Osteocyte (in vitro differentiated cells): ENCODE data around the gene GRAPL. TPM values are rescaled to one million over a fixed set of nuclear protein-coding genes. Genes with fewer than 3 reads are reported as not detected.
A peak's percentile ranks its signal among the peaks of the same experiment; 100 is the strongest.
"Not testable (repeated sequence)": the region's sequence is repeated elsewhere in the genome, so short reads cannot be mapped to it uniquely, and the experiment has no call there.

ENCODE experiments used
- DNase-seq: peaks from one replicate; pipeline ENCODE4 v3.0.0; 2021; ENCODE audit warnings: mixed read lengths; ENCODE audit not compliant: unreplicated experiment; ENCODE audit errors: extremely low spot score
- H3K27ac Mint-ChIP-seq: one replicate; pipeline ENCODE4 v1.8.0; 2021; ENCODE audit warnings: mild to moderate bottlenecking, mixed read lengths; ENCODE audit not compliant: unreplicated experiment
- H3K27me3 Mint-ChIP-seq: one replicate; pipeline ENCODE4 v1.8.0; 2021; ENCODE audit warnings: mixed read lengths; ENCODE audit not compliant: unreplicated experiment
- H3K36me3 Mint-ChIP-seq: one replicate; pipeline ENCODE4 v1.8.0; 2021; ENCODE audit warnings: mixed read lengths; ENCODE audit not compliant: unreplicated experiment
- H3K4me1 Mint-ChIP-seq: one replicate; pipeline ENCODE4 v1.8.0; 2021; ENCODE audit warnings: mixed read lengths; ENCODE audit not compliant: unreplicated experiment
- H3K4me3 Mint-ChIP-seq: one replicate; pipeline ENCODE4 v1.8.0; 2021; ENCODE audit warnings: mild to moderate bottlenecking, moderate library complexity, mixed read lengths; ENCODE audit not compliant: unreplicated experiment
- H3K9me3 Mint-ChIP-seq: one replicate; pipeline ENCODE4 v1.8.0; 2021; ENCODE audit warnings: mixed read lengths; ENCODE audit not compliant: unreplicated experiment
- total RNA-seq: library from RNA; stranded (reverse); gene quantifications from 2 replicates; pipeline ENCODE4 v1.2.1, GENCODE V29; 2021
- TF ChIP-seq, protein P1 (sequence below): fragments of 200-600 bp; sonication (generic); IDR thresholded peaks from 2 replicates; pipeline ENCODE4 v1.5.0; 2021; ENCODE audit warnings: antibody characterized with exemption, mild to moderate bottlenecking, moderate library complexity

GRAPL gene
- total RNA-seq, 1 donor from 2014 or later: not detected

DNA sequence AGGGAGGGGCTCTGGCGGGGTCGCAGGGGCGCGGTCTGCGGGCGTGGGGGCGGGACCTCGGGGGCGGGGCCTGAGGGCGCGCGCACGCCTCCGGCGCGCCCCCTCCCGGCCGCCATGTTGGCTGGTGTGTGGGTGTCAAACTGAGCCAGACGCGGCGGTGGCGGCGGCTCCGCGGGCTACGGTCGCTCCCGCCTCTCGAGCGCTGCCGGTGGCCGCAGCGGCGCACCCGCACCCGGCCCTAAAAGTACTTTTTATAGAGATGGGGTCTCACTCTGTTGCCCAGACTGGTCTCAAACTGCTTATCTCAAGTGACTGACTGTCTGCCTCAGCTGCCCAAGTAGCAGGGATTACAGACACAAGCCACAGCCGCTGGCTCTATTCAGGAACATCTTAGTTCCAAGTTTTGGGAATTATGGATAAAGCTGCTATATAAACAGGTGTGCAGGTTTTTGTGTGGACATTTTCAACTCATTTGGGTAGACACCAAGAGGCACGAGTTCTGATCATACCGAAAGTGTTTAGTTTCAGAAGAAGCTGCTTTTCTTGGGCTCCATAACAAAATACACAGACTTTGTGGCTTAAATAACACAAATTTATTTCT, 16.2 kb upstream of the GRAPL start:
- Mint-ChIP-seq H3K27ac (peak overlapping the region; percentile 80), H3K4me3 (peak overlapping the region; percentile 55)
- TF ChIP-seq, protein P1, sequence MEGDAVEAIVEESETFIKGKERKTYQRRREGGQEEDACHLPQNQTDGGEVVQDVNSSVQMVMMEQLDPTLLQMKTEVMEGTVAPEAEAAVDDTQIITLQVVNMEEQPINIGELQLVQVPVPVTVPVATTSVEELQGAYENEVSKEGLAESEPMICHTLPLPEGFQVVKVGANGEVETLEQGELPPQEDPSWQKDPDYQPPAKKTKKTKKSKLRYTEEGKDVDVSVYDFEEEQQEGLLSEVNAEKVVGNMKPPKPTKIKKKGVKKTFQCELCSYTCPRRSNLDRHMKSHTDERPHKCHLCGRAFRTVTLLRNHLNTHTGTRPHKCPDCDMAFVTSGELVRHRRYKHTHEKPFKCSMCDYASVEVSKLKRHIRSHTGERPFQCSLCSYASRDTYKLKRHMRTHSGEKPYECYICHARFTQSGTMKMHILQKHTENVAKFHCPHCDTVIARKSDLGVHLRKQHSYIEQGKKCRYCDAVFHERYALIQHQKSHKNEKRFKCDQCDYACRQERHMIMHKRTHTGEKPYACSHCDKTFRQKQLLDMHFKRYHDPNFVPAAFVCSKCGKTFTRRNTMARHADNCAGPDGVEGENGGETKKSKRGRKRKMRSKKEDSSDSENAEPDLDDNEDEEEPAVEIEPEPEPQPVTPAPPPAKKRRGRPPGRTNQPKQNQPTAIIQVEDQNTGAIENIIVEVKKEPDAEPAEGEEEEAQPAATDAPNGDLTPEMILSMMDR: peak; percentile 31
- peak; percentile 75 for DNase-seq
- not testable (repeated sequence) for H3K27me3 Mint-ChIP-seq, H3K9me3 Mint-ChIP-seq, H3K36me3 Mint-ChIP-seq, H3K4me1 Mint-ChIP-seq

- Mint-ChIP-seq H3K27ac (peak overlapping the region; percentile 80), H3K4me3 (peak overlapping the region; percentile 70)
- H3K36me3 Mint-ChIP-seq, H3K4me1 Mint-ChIP-seq, H3K27me3 Mint-ChIP-seq, H3K9me3 Mint-ChIP-seq: not testable (repeated sequence)
- peak; percentile 76 for DNase-seq
These were observed 15.5 kb upstream of the GRAPL start for GRCh38 chr17:19111801-19112458.

DNA sequence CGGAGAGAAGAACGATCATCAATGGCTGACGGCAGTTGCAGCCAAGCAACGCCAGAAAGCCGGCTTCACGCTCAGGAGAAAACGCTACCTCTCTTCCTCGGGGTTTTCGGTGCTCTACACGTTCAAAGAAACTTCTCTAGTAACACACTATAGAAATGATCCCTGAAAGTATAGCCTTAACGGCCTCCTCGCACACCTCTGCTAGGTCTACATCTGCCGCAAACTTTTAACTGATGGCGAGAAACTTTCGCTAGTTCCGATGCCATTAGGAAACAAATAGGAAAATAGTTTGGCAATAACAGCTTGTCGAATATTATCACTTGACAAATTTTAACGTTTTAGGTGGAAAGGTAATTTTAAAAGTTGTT, 14.9 kb upstream of the GRAPL start:
- not testable (repeated sequence) for H3K36me3 Mint-ChIP-seq, H3K4me3 Mint-ChIP-seq, DNase-seq, H3K27me3 Mint-ChIP-seq, H3K4me1 Mint-ChIP-seq, H3K9me3 Mint-ChIP-seq, H3K27ac Mint-ChIP-seq

- H3K4me1 Mint-ChIP-seq, H3K27ac Mint-ChIP-seq, H3K9me3 Mint-ChIP-seq, H3K36me3 Mint-ChIP-seq, H3K27me3 Mint-ChIP-seq, DNase-seq, H3K4me3 Mint-ChIP-seq: not testable (repeated sequence)
These were observed 8.7 kb upstream of the GRAPL start for GRCh38 chr17:19118695-19119094.

GRCh38 chr17:19125289-19125688, 2.1 kb upstream of the GRAPL start:
- H3K36me3 Mint-ChIP-seq, H3K4me3 Mint-ChIP-seq, DNase-seq, H3K27me3 Mint-ChIP-seq, H3K9me3 Mint-ChIP-seq, H3K27ac Mint-ChIP-seq, H3K4me1 Mint-ChIP-seq: not testable (repeated sequence)

GRCh38 chr17:19129500-19129899, 2.1 kb downstream of the GRAPL start:
- not testable (repeated sequence) for H3K27me3 Mint-ChIP-seq, H3K4me3 Mint-ChIP-seq, H3K36me3 Mint-ChIP-seq, H3K27ac Mint-ChIP-seq, DNase-seq, H3K4me1 Mint-ChIP-seq, H3K9me3 Mint-ChIP-seq

- not testable (repeated sequence) for H3K4me3 Mint-ChIP-seq, H3K27ac Mint-ChIP-seq, H3K27me3 Mint-ChIP-seq, DNase-seq, H3K9me3 Mint-ChIP-seq, H3K36me3 Mint-ChIP-seq, H3K4me1 Mint-ChIP-seq
These were observed 3.7 kb downstream of the GRAPL start for GRCh38 chr17:19131108-19131507.

GRCh38 chr17:19131772-19132171, 4.4 kb downstream of the GRAPL start:
- not testable (repeated sequence) for H3K4me3 Mint-ChIP-seq, H3K27me3 Mint-ChIP-seq, H3K36me3 Mint-ChIP-seq, DNase-seq, H3K4me1 Mint-ChIP-seq, H3K9me3 Mint-ChIP-seq, H3K27ac Mint-ChIP-seq

DNA sequence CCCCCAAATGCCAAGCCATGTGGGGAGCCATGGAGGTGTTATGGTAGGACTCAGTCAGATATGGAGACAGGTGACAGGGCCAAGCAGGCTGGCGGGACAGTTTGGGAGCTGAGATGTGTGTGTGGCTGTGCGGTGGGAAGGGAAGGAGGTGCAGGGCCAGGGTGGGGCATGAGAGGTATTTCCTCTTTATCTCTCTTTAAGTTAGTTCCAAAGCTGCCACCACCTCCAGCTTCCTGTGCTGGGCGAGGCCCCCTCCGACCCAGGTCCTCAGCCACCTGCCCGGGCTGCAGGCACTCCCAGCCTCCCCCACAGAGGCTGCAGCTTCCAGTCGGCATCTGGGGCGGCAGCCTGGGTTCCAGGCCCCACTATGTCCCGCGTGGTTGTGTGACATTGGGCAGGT, 6.4 kb downstream of the GRAPL start:
- not testable (repeated sequence) for H3K4me3 Mint-ChIP-seq, H3K27ac Mint-ChIP-seq, H3K27me3 Mint-ChIP-seq

GRCh38 chr17:19135391-19135790, 8.0 kb downstream of the GRAPL start:
- H3K27ac Mint-ChIP-seq, H3K27me3 Mint-ChIP-seq, H3K36me3 Mint-ChIP-seq, H3K4me1 Mint-ChIP-seq, DNase-seq, H3K4me3 Mint-ChIP-seq, H3K9me3 Mint-ChIP-seq: not testable (repeated sequence)

More for the DNA sequence above, 6.4 kb downstream of the GRAPL start:
- not testable (repeated sequence) for H3K9me3 Mint-ChIP-seq, DNase-seq, H3K36me3 Mint-ChIP-seq, H3K4me1 Mint-ChIP-seq

DNA sequence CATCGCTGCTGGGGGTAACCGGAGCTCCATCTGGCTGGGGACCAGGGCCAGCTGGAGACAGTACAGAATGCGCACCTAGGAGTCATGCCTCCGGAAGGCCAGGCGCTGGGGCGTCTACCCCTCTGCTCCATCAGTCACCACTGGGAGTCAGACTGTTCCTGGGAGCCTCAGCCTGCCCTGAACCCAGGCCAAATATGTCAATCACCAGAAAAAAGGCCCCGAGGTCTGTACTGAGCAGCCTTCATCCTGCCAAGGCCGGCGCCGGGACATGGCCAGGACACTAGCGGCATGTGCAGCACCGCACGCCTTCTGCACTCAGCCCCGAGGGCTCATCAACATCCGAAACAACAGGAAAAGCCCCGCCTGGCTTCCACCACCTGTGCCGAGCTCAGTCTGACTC, 8.7 kb downstream of the GRAPL start:
- not testable (repeated sequence) for H3K4me3 Mint-ChIP-seq, DNase-seq, H3K27ac Mint-ChIP-seq, H3K27me3 Mint-ChIP-seq, H3K9me3 Mint-ChIP-seq, H3K36me3 Mint-ChIP-seq, H3K4me1 Mint-ChIP-seq

DNA sequence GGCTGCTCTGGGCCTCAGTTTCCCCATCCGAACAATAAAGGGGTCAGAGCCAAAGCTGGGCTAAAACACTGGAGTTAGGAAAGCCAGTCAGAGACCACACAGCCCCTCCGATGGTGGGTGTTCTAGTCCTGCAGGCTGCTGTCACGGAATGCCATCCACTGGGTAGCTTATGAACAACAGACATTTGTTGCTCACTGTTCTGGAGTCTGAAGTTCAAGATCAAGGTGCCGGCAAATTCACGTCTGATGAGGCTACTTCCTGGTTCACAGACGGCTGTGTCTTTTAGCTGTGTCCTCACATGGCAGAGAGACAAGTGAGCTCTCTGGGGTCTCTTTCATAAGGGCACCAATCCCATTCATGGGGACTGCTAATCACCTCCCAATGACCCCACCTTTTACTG, 9.2 kb downstream of the GRAPL start:
- not testable (repeated sequence) for H3K4me1 Mint-ChIP-seq, H3K9me3 Mint-ChIP-seq, H3K36me3 Mint-ChIP-seq, H3K27ac Mint-ChIP-seq, DNase-seq, H3K27me3 Mint-ChIP-seq, H3K4me3 Mint-ChIP-seq
